Skeletal muscle satellite cell (primary cell): ENCODE data around the gene FUT2.
"Not testable (repeated sequence)": the region's sequence is repeated elsewhere in the genome, so short reads cannot be mapped to it uniquely, and the experiment has no call there.

Experiments used
- H3K27me3 ChIP-seq: 2 replicates; pipeline ENCODE4 v1.7.0; 2013; ENCODE audit warnings: low read length; ENCODE audit not compliant: control insufficient read depth, insufficient read depth
- H3K36me3 ChIP-seq: 2 replicates; pipeline ENCODE4 v1.7.0; 2013; ENCODE audit warnings: mild to moderate bottlenecking, control low read depth, low read length; ENCODE audit not compliant: insufficient read depth
- H3K4me1 ChIP-seq: 2 replicates; pipeline ENCODE4 v1.7.0; 2013; ENCODE audit warnings: low read length; ENCODE audit not compliant: control insufficient read depth, insufficient read depth
- H3K4me2 ChIP-seq: 2 replicates; pipeline ENCODE4 v1.7.0; 2013; ENCODE audit warnings: mild to moderate bottlenecking, low read length
- H3K4me3 ChIP-seq: 2 replicates; pipeline ENCODE4 v1.7.0; 2013; ENCODE audit warnings: low read length
- H3K9ac ChIP-seq: 2 replicates; pipeline ENCODE4 v1.7.0; 2013; ENCODE audit warnings: mild to moderate bottlenecking, low read depth, low read length, moderate library complexity
- H3K9me3 ChIP-seq: replicated peaks from 2 replicates; pipeline ENCODE4 v1.7.0; 2013; ENCODE audit warnings: mild to moderate bottlenecking, control low read depth, low read length

Gene FUT2

GRCh38 chr19:48685583-48685982 lies 10.2 kb upstream of the FUT2 start:
- Histone ChIP-seq H3K36me3 (no peaks in the 10 kb centered on the region), H3K4me3 (no peak overlapping the region), H3K4me2 (no peak overlapping the region), H3K9me3 (no peaks in the 10 kb centered on the region), H3K4me1 (peaks cover 10% of the 10 kb centered on the region), H3K27me3 (no peaks in the 10 kb centered on the region), H3K9ac (no peak overlapping the region)

- no peaks in the 10 kb centered on the region for H3K9me3 ChIP-seq
- no peaks in the 10 kb centered on the region for H3K27me3 ChIP-seq
- no peaks in the 10 kb centered on the region for H3K36me3 ChIP-seq
- no peak overlapping the region for H3K4me2 ChIP-seq
- no peak overlapping the region for H3K4me3 ChIP-seq
- H3K9ac ChIP-seq: no peak overlapping the region
- peaks cover 5% of the 10 kb centered on the region for H3K4me1 ChIP-seq
Measured at GRCh38 chr19:48686088-48686487, 9.7 kb upstream of the FUT2 start.

GRCh38 chr19:48686637-48687036 lies 9.1 kb upstream of the FUT2 start:
- H3K36me3 ChIP-seq, H3K4me2 ChIP-seq, H3K27me3 ChIP-seq, H3K4me1 ChIP-seq, H3K9me3 ChIP-seq, H3K9ac ChIP-seq, H3K4me3 ChIP-seq: not testable (repeated sequence)

- Histone ChIP-seq H3K36me3 (no peaks in the 10 kb centered on the region), H3K4me2 (no peak overlapping the region), H3K9ac (no peak overlapping the region), H3K4me3 (no peak overlapping the region), H3K27me3 (no peaks in the 10 kb centered on the region), H3K9me3 (no peaks in the 10 kb centered on the region), H3K4me1 (no peaks in the 10 kb centered on the region)
Measured at GRCh38 chr19:48687776-48688175, 8.0 kb upstream of the FUT2 start.

GRCh38 chr19:48689449-48689848 lies 6.3 kb upstream of the FUT2 start:
- H3K4me2 ChIP-seq: no peak overlapping the region
- no peaks in the 10 kb centered on the region for H3K4me1 ChIP-seq
- H3K4me3 ChIP-seq: no peak overlapping the region
- no peaks in the 10 kb centered on the region for H3K9me3 ChIP-seq
- no peaks in the 10 kb centered on the region for H3K36me3 ChIP-seq
- no peaks in the 10 kb centered on the region for H3K27me3 ChIP-seq
- no peak overlapping the region for H3K9ac ChIP-seq

GRCh38 chr19:48693629-48694028 lies 2.1 kb upstream of the FUT2 start:
- H3K4me2 ChIP-seq, H3K4me3 ChIP-seq, H3K9ac ChIP-seq, H3K36me3 ChIP-seq, H3K9me3 ChIP-seq: not testable (repeated sequence)
- Histone ChIP-seq H3K27me3 (peaks cover 13% of the 10 kb centered on the region), H3K4me1 (peaks cover 13% of the 10 kb centered on the region)

- Histone ChIP-seq H3K4me1 (peaks cover 17% of the 10 kb centered on the region), H3K4me3 (no peak overlapping the region), H3K4me2 (peak overlapping the region; percentile 45), H3K9ac (no peak overlapping the region), H3K9me3 (no peaks in the 10 kb centered on the region), H3K36me3 (no peaks in the 10 kb centered on the region), H3K27me3 (peaks cover 13% of the 10 kb centered on the region)
Measured at GRCh38 chr19:48696353-48697010, 711 bp downstream of the FUT2 start.

- Histone ChIP-seq H3K4me1 (peaks cover 17% of the 10 kb centered on the region), H3K27me3 (peaks cover 13% of the 10 kb centered on the region), H3K9ac (no peak overlapping the region), H3K4me3 (no peak overlapping the region), H3K36me3 (no peaks in the 10 kb centered on the region), H3K9me3 (no peaks in the 10 kb centered on the region), H3K4me2 (no peak overlapping the region)
Measured at GRCh38 chr19:48698046-48698445, 2.3 kb downstream of the FUT2 start.

GRCh38 chr19:48702701-48703100 lies 6.9 kb downstream of the FUT2 start:
- Histone ChIP-seq H3K9ac (no peak overlapping the region), H3K27me3 (no peaks in the 10 kb centered on the region), H3K4me3 (no peak overlapping the region), H3K9me3 (no peaks in the 10 kb centered on the region), H3K36me3 (no peaks in the 10 kb centered on the region), H3K4me2 (no peak overlapping the region), H3K4me1 (peaks cover 10% of the 10 kb centered on the region)

GRCh38 chr19:48703316-48703715 lies 7.5 kb downstream of the FUT2 start:
- no peaks in the 10 kb centered on the region for H3K9me3 ChIP-seq
- H3K36me3 ChIP-seq: no peaks in the 10 kb centered on the region
- H3K9ac ChIP-seq: no peak overlapping the region
- H3K4me3 ChIP-seq: no peak overlapping the region
- H3K4me1 ChIP-seq: peaks cover 5% of the 10 kb centered on the region
- H3K27me3 ChIP-seq: no peaks in the 10 kb centered on the region
- H3K4me2 ChIP-seq: no peak overlapping the region

GRCh38 chr19:48705431-48705830 lies 9.7 kb downstream of the FUT2 start:
- H3K4me3 ChIP-seq: no peak overlapping the region
- no peak overlapping the region for H3K4me2 ChIP-seq
- H3K4me1 ChIP-seq: no peaks in the 10 kb centered on the region
- no peaks in the 10 kb centered on the region for H3K9me3 ChIP-seq
- H3K36me3 ChIP-seq: no peaks in the 10 kb centered on the region
- no peak overlapping the region for H3K9ac ChIP-seq
- H3K27me3 ChIP-seq: no peaks in the 10 kb centered on the region

GRCh38 chr19:48708471-48708870 lies 12.7 kb downstream of the FUT2 start:
- no peaks in the 10 kb centered on the region for H3K27me3 ChIP-seq
- no peaks in the 10 kb centered on the region for H3K9me3 ChIP-seq
- H3K4me3 ChIP-seq: no peak overlapping the region
- H3K36me3 ChIP-seq: no peaks in the 10 kb centered on the region
- H3K9ac ChIP-seq: no peak overlapping the region
- peaks cover 6% of the 10 kb centered on the region for H3K4me1 ChIP-seq
- no peak overlapping the region for H3K4me2 ChIP-seq
